ENCODE results near the gene COG2. TPM values are rescaled to one million over a fixed set of nuclear protein-coding genes. Genes with fewer than 3 reads are reported as not detected.
"Not testable (repeated sequence)": the region's sequence is repeated elsewhere in the genome, so short reads cannot be mapped to it uniquely, and the experiment has no call there.

The COG2 gene
- total RNA-seq, 2 donors from 2014 or later, result 45.3 to 53.5 TPM

- ATAC-seq (no peak), DNase-seq (no peak)
- intact Hi-C loops (cut with DNase I, micrococcal nuclease), result no loop called here
Observed at GRCh38 chr1:230691615-230692014, 49.3 kb downstream of the COG2 start.

DNA sequence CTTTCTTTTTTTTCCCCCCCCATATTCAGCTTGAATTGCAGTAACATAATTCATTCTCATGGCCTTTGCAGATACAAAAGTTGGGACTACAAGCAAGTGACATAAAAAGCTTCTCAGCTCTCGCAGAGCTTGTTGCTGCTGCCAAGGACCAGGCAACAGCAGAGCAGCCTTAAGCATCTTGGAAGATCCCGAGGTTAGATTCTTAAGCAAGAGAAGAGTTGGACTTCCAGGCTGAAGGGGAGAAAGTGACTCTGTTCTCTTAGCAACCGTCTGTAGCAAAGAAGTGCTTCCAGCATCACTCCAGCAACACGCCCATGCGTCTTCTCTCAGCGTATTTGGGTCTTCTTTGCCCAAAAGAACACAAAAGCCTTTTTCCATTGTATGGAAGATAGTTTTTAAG is 50.9 kb downstream of the COG2 start:
- intact Hi-C loops (cut with DNase I, micrococcal nuclease), result no loop called here
- DNase-seq (no peak), ATAC-seq (no peak)

GRCh38 chr1:230693777-230694176 is 51.5 kb downstream of the COG2 start:
- intact Hi-C loops (cut with DNase I, micrococcal nuclease), result no loop called here
- ATAC-seq (no peak), DNase-seq (no peak)

GRCh38 chr1:230694464-230694863 is 52.2 kb downstream of the COG2 start:
- no peak for DNase-seq
- intact Hi-C loops (cut with DNase I, micrococcal nuclease), result no loop called here
- peak; percentile 26 for ATAC-seq

DNA sequence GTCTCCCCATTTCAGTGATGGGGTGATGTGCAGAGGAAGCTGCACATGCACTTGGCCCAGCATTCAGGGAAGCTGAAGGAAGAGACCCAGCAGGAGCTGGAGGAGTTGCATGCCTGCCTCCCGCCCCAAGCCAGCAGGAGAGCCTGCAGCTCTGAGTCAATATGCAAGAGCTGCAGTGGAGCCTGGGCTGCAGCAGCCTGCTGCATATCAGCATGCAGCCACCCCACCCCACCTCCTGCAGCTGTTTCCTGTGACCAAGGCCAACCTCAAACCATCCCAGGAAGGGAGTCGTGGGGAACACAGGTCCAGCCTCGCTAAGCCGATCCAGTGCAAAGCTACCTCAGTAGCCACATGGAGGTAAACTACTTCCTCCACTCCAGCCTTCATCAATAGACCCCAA is 52.7 kb downstream of the COG2 start:
- ATAC-seq (peak; percentile 22), DNase-seq (no peak)
- intact Hi-C loops (cut with DNase I, micrococcal nuclease), result no loop called here

- no peak for ATAC-seq
- no peak for DNase-seq
- intact Hi-C loops (cut with DNase I, micrococcal nuclease), result no loop called here
Observed at GRCh38 chr1:230696218-230696617, 53.9 kb downstream of the COG2 start.

DNA sequence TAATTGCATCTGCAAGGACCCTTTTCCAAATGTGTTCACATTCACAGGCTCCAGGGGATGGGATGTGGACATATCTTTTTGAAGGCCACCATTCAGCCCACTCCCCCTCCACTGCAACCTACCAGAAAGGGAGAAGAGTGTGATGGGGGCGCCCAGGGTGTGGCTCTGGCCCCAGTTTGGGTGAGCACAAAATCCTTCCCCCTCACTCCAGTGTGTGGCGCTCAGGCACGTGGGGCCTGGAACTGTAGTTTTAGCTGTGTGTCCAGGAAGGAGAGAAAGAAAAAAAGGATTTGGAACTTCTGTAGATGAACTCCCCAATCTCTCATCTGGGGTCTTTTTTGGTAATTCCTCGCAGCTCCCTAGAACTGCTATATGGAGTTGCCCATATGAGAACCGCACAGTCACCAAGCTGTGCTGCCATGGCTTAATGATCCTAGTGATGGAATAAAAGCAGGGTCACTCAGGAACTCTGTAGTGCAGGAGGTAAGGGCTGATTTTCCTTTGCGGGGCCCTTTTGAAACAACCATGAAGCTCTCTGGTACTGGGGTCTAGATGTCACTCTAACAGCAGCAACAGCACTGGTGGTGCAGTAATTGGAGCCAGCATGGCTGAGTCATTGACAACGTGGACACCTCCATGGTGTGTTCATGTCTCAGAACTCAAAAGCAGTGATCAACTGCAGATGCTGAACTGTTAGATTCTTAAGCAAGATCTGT is 54.6 kb downstream of the COG2 start:
- DNase-seq, result no peak
- intact Hi-C loops (cut with DNase I, micrococcal nuclease), result no loop called here
- ATAC-seq, result no peak

DNA sequence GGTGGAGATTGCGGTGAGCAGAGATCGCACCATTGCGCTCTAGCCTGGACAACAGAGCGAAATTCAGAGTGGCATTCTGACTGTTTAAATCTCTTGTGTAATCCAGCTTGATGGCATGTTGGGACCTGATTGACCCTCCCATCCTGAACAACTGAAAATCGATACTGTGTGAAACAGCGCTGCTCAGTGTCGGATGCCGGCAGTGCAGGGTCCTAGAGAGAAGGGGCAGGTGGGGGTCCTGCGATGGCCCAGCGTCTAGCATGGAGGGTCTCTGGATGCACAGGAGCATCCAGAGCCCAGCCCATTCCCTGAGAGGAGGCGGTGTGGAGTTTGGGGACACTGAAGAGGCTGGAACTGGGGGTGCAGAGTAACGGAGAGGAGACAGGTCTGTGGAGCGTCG is 55.8 kb downstream of the COG2 start:
- DNase-seq, result no peak
- ATAC-seq, result no peak
- intact Hi-C loops (cut with DNase I, micrococcal nuclease), result no loop called here

- DNase-seq; ATAC-seq; intact Hi-C loops (cut with DNase I, micrococcal nuclease): not testable (repeated sequence)
Observed at GRCh38 chr1:230698964-230699363, 56.7 kb downstream of the COG2 start.

- DNase-seq, result no peak
- intact Hi-C loops (cut with DNase I, micrococcal nuclease), result no loop called here
- ATAC-seq, result no peak
Observed at GRCh38 chr1:230699716-230700115, 57.4 kb downstream of the COG2 start.

DNA sequence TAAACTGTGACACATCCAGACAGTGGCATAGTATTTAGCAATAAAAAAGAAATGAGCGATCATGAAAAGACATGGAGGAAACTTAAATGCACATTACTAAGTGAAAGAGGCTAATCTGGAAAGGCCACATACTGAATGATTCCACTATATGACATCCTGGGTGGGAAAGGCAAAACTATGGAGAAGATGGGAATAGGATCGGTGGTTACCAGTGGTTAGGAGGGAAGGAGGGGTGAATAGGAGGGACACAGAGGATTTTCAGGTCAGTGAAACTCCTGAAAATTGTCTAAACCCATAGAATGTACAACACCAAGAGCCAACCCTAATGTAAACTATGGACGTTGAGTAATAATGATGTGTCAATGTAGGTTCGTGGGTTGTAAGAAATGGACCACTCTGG is 57.9 kb downstream of the COG2 start:
- intact Hi-C loops (cut with DNase I, micrococcal nuclease), result no loop called here
- ATAC-seq, result no peak

GRCh38 chr1:230701434-230701833 is 59.2 kb downstream of the COG2 start:
- ATAC-seq (no peak), DNase-seq (no peak)
- intact Hi-C loops (cut with DNase I, micrococcal nuclease), result no loop called here

More for the DNA sequence above, 57.9 kb downstream of the COG2 start:
- no peak for DNase-seq

DNA sequence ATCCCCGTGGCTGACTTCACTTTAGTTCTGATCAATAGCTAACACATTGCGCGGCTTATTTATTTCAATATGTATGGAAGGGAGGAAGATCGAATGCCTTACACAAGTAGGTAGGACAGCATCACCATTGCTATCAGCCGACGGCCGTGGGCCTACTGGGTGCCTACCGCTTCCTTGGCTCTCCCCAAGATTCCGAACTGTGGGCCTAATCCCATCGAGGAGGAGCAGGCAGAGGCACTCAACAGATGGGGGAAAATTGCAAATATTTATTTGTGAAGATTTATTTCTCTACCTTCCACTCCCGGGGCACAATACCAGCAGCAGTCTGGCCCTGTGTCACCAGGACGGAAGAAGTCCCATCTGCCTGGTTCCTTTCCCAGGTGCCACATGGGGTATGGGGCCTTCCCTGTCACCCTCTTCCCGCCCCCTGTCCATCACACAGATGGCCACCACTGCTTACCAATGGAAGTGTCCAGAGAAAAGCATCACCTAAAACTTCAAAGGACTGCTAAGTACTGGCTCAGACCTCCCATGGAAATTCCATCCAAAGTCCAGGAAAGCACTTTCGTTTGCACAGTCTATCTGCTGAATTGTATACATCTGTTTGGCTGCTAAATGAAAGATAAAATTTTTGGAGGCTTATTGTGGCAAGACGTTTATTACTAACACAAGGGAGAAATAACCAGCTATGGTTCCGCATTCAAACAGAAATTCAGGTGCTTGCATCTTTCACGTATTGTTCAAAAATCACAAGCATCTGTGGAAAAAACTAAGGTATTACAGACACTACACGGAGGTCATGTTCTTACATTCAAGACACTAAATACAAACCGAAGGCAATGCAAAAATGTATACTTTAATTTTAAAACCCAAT is 59.9 kb downstream of the COG2 start:
- DNase-seq (no peak), ATAC-seq (no peak)
- intact Hi-C loops (cut with DNase I, micrococcal nuclease), result no loop called here

GRCh38 chr1:230702934-230703678 is 60.8 kb downstream of the COG2 start:
- no peak for ATAC-seq
- DNase-seq, result no peak
- intact Hi-C loops (cut with DNase I, micrococcal nuclease), result no loop called here

- no peak for ATAC-seq
- DNase-seq, result no peak
- intact Hi-C loops (cut with DNase I, micrococcal nuclease), result no loop called here
Observed at GRCh38 chr1:230703679-230704385, 61.6 kb downstream of the COG2 start.

- ATAC-seq (no peak), DNase-seq (no peak)
- intact Hi-C loops (cut with DNase I, micrococcal nuclease), result no loop called here
Observed at GRCh38 chr1:230704830-230705229, 62.5 kb downstream of the COG2 start.

DNA sequence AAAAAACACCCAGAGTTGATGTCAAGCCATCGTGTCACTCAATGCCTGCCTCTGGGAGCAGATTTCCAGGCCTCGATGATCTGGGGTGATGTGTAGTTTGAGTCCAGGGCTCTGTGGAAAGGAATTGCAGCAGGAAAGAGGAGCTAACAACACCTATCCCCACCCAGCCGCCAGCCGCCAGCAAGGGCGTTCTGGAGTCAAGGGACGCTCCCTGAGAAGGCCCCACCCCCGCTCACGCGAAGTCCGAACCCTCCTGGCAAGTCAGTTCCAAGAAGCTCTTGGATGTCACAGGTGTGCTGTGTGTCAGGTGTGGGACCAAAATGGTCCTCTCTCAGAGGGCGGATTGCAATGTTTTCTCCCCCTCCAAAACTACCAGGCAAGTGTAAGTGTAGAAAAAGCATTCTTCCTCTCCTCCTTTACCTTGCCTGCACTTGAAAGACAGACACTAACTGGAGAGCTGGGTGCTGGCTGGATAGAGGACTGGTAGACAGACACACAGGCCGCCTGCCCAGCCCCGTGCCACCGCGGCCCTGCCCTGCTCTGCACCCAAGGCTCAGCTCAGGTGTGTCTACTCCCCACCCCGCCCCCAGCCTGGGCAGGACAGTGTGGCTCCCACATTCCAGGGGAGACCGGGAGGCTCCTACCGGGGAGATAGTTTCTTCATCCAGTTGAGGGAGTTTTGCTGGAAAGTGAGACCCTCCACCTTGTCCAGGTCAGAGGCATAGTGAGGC is 63.2 kb downstream of the COG2 start:
- DNase-seq (peak; percentile 71 to 73), ATAC-seq (peak; percentile 68)
- intact Hi-C loops (cut with DNase I, micrococcal nuclease), result no loop called here

DNA sequence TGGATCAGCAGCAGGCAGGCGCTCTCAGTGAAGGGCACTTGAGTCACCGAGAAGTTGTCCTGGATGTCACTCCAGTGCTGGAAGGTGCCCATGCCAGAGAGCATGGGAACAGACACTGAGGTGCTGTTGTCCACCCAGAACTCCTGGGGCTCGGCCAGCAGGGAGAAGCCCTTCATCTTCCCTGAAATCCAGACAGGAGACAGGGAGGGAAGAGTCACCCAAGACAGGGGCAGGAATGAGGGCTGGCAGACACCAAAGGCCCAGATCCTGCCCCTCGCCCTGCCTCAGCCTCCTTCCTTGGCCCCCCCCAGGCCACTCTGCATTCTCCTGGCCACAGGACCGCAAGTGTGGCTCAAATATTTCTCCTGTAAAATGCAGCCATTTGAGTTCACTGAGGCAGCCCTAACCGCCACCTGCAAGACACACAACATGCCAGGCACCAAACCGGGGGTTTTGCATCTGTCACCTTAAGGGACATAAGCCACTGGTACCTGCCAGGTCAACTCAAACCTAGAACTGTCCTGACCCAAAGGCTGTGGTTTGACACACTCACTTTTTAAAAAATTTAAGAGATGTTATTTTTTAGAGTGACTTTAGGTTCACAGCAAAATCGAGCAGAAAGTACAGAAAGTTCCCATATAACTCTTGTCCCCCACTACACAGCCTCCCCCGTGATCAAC is 63.9 kb downstream of the COG2 start:
- ATAC-seq, result no peak
- intact Hi-C loops (cut with DNase I, micrococcal nuclease), result no loop called here
- DNase-seq, result no peak
